ENCODE data around the gene ADM5.

- TF ChIP-seq CTCF (IDR thresholded peaks at IDR 0.05): no peak
- TF ChIP-seq POLR2A (IDR thresholded peaks at IDR 0.05): no peak
Observed at GRCh38 chr19:49657493-49658138, 31.8 kb upstream of the ADM5 start.

All from right lobe of liver (tissue), 4 donors.